Measurements from ENCODE around the gene MYBPH.
A peak's percentile ranks its signal among the peaks of the same experiment; 100 is the strongest.

MYBPH gene

GRCh38 chr1:203181586-203182386, 6.2 kb upstream of the MYBPH start:
- peaks cover 27% of the 10 kb centered on the region for H3K4me1 ChIP-seq (ENCODE audit: control insufficient read depth, low read depth, low read length)
- no peak overlapping the region for H2AK5ac ChIP-seq (ENCODE audit: low read length)
- no peaks in the 10 kb centered on the region for H3K79me1 ChIP-seq (ENCODE audit: low read length)
- H3K4me2 ChIP-seq (ENCODE audit: low read length), result no peak overlapping the region
- no peak overlapping the region for H2BK120ac ChIP-seq (ENCODE audit: low read depth, low read length)
- H3K4me3 ChIP-seq (ENCODE audit: low read length), result no peak overlapping the region
- no peak overlapping the region for H4K5ac ChIP-seq (ENCODE audit: low read length)
- no peak overlapping the region for H3K9ac ChIP-seq (ENCODE audit: low read length)
- H2BK5ac ChIP-seq (ENCODE audit: low read length), result no peak overlapping the region
- no peak overlapping the region for H3K56ac ChIP-seq (ENCODE audit: low read length)
- no CpG with 5 or more reads among the region's 10 CpGs for WGBS (ENCODE audit: extremely low coverage, insufficient coverage, low lambda C conversion rate)
- no peak for DNase-seq
- H3K23ac ChIP-seq (ENCODE audit: low read length), result no peak overlapping the region
- no peak overlapping the region for H3K4ac ChIP-seq (ENCODE audit: low read depth, low read length)
- no peaks in the 10 kb centered on the region for H3K79me2 ChIP-seq (ENCODE audit: control insufficient read depth, insufficient read depth, low read length)
- H3K18ac ChIP-seq (ENCODE audit: low read length), result peak overlapping the region; percentile 53
- no peak overlapping the region for H4K8ac ChIP-seq (ENCODE audit: low read depth, low read length)
- no peaks in the 10 kb centered on the region for H3K36me3 ChIP-seq (ENCODE audit: control insufficient read depth, insufficient read depth, low read length)
- H2BK15ac ChIP-seq (replicated peaks; ENCODE audit: low read depth), result no peak overlapping the region
- no peak overlapping the region for H3K27ac ChIP-seq (ENCODE audit: low read depth, low read length)
- H3K27me3 ChIP-seq (ENCODE audit: insufficient read depth, low read length, poor library complexity), result no peaks in the 10 kb centered on the region

GRCh38 chr1:203180611-203181330, 5.1 kb upstream of the MYBPH start:
- WGBS (ENCODE audit: extremely low coverage, insufficient coverage, low lambda C conversion rate), result no CpG with 5 or more reads among the region's 11 CpGs
- Histone ChIP-seq H2BK120ac (ENCODE audit: low read depth, low read length) (no peak overlapping the region), H3K4me3 (ENCODE audit: low read length) (no peak overlapping the region), H3K9ac (ENCODE audit: low read length) (no peak overlapping the region), H3K4me2 (ENCODE audit: low read length) (no peak overlapping the region), H3K4ac (ENCODE audit: low read depth, low read length) (no peak overlapping the region), H3K23ac (ENCODE audit: low read length) (no peak overlapping the region), H3K79me2 (ENCODE audit: control insufficient read depth, insufficient read depth, low read length) (no peaks in the 10 kb centered on the region), H3K56ac (ENCODE audit: low read length) (no peak overlapping the region), H4K5ac (ENCODE audit: low read length) (no peak overlapping the region), H3K79me1 (ENCODE audit: low read length) (no peaks in the 10 kb centered on the region), H3K18ac (ENCODE audit: low read length) (no peak overlapping the region), H3K4me1 (ENCODE audit: control insufficient read depth, low read depth, low read length) (peaks cover 21% of the 10 kb centered on the region), H2BK15ac (replicated peaks; ENCODE audit: low read depth) (no peak overlapping the region), H2AK5ac (ENCODE audit: low read length) (no peak overlapping the region), H4K8ac (ENCODE audit: low read depth, low read length) (no peak overlapping the region), H3K27me3 (ENCODE audit: insufficient read depth, low read length, poor library complexity) (no peaks in the 10 kb centered on the region), H3K27ac (ENCODE audit: low read depth, low read length) (no peak overlapping the region), H2BK5ac (ENCODE audit: low read length) (no peak overlapping the region), H3K36me3 (ENCODE audit: control insufficient read depth, insufficient read depth, low read length) (no peaks in the 10 kb centered on the region)
- DNase-seq, result no peak

- no CpG with 5 or more reads among the region's 10 CpGs for WGBS (ENCODE audit: extremely low coverage, insufficient coverage, low lambda C conversion rate)
These were observed 4.0 kb upstream of the MYBPH start for GRCh38 chr1:203179667-203180005.

GRCh38 chr1:203178821-203179666, 3.4 kb upstream of the MYBPH start:
- peak; percentile 55 for DNase-seq
- Histone ChIP-seq H3K27ac (ENCODE audit: low read depth, low read length) (peak overlapping the region; percentile 51), H3K4me2 (ENCODE audit: low read length) (no peak overlapping the region)

More at GRCh38 chr1:203179667-203180005, 4.0 kb upstream of the MYBPH start:
- no peaks in the 10 kb centered on the region for H3K79me1 ChIP-seq (ENCODE audit: low read length)
- H3K27ac ChIP-seq (ENCODE audit: low read depth, low read length), result no peak overlapping the region
- H3K9ac ChIP-seq (ENCODE audit: low read length), result no peak overlapping the region
- no peak overlapping the region for H2BK15ac ChIP-seq (replicated peaks; ENCODE audit: low read depth)
- H3K27me3 ChIP-seq (ENCODE audit: insufficient read depth, low read length, poor library complexity), result no peaks in the 10 kb centered on the region
- no peak overlapping the region for H3K4me3 ChIP-seq (ENCODE audit: low read length)
- H3K79me2 ChIP-seq (ENCODE audit: control insufficient read depth, insufficient read depth, low read length), result no peaks in the 10 kb centered on the region
- no peaks in the 10 kb centered on the region for H3K36me3 ChIP-seq (ENCODE audit: control insufficient read depth, insufficient read depth, low read length)
- H3K4me2 ChIP-seq (ENCODE audit: low read length), result no peak overlapping the region
- H3K18ac ChIP-seq (ENCODE audit: low read length), result no peak overlapping the region
- DNase-seq, result no peak
- no peak overlapping the region for H2BK120ac ChIP-seq (ENCODE audit: low read depth, low read length)
- no peak overlapping the region for H4K8ac ChIP-seq (ENCODE audit: low read depth, low read length)
- no peak overlapping the region for H4K5ac ChIP-seq (ENCODE audit: low read length)
- H3K23ac ChIP-seq (ENCODE audit: low read length), result no peak overlapping the region
- no peak overlapping the region for H3K56ac ChIP-seq (ENCODE audit: low read length)
- H3K4me1 ChIP-seq (ENCODE audit: control insufficient read depth, low read depth, low read length), result peaks cover 18% of the 10 kb centered on the region
- H2BK5ac ChIP-seq (ENCODE audit: low read length), result no peak overlapping the region
- H2AK5ac ChIP-seq (ENCODE audit: low read length), result no peak overlapping the region
- peak overlapping the region; percentile 61 for H3K4ac ChIP-seq (ENCODE audit: low read depth, low read length)

GRCh38 chr1:203178083-203178482, 2.5 kb upstream of the MYBPH start:
- Histone ChIP-seq H3K4me3 (ENCODE audit: low read length) (no peak overlapping the region), H3K56ac (ENCODE audit: low read length) (no peak overlapping the region), H3K4me1 (ENCODE audit: control insufficient read depth, low read depth, low read length) (peaks cover 18% of the 10 kb centered on the region), H2AK5ac (ENCODE audit: low read length) (no peak overlapping the region), H4K5ac (ENCODE audit: low read length) (no peak overlapping the region), H3K23ac (ENCODE audit: low read length) (no peak overlapping the region), H2BK15ac (replicated peaks; ENCODE audit: low read depth) (no peak overlapping the region), H3K79me1 (ENCODE audit: low read length) (no peaks in the 10 kb centered on the region), H3K36me3 (ENCODE audit: control insufficient read depth, insufficient read depth, low read length) (no peaks in the 10 kb centered on the region), H3K9ac (ENCODE audit: low read length) (no peak overlapping the region), H3K18ac (ENCODE audit: low read length) (no peak overlapping the region), H2BK5ac (ENCODE audit: low read length) (no peak overlapping the region), H3K27me3 (ENCODE audit: insufficient read depth, low read length, poor library complexity) (no peaks in the 10 kb centered on the region), H2BK120ac (ENCODE audit: low read depth, low read length) (no peak overlapping the region), H3K4me2 (ENCODE audit: low read length) (no peak overlapping the region), H4K8ac (ENCODE audit: low read depth, low read length) (no peak overlapping the region), H3K27ac (ENCODE audit: low read depth, low read length) (peak overlapping the region; percentile 90), H3K79me2 (ENCODE audit: control insufficient read depth, insufficient read depth, low read length) (no peaks in the 10 kb centered on the region), H3K4ac (ENCODE audit: low read depth, low read length) (no peak overlapping the region)
- DNase-seq, result peak; percentile 95
- WGBS (ENCODE audit: extremely low coverage, insufficient coverage, low lambda C conversion rate), result no CpG with 5 or more reads among the region's 5 CpGs

More at GRCh38 chr1:203178821-203179666, 3.4 kb upstream of the MYBPH start:
- Histone ChIP-seq H2BK120ac (ENCODE audit: low read depth, low read length) (no peak overlapping the region), H3K4ac (ENCODE audit: low read depth, low read length) (peak overlapping the region; percentile 61), H3K23ac (ENCODE audit: low read length) (no peak overlapping the region), H3K4me3 (ENCODE audit: low read length) (no peak overlapping the region), H2AK5ac (ENCODE audit: low read length) (peak overlapping the region; percentile 7), H2BK5ac (ENCODE audit: low read length) (peak overlapping the region; percentile 12), H3K56ac (ENCODE audit: low read length) (peak overlapping the region; percentile 29), H3K9ac (ENCODE audit: low read length) (no peak overlapping the region), H3K18ac (ENCODE audit: low read length) (peak overlapping the region; percentile 31), H3K79me1 (ENCODE audit: low read length) (no peaks in the 10 kb centered on the region), H2BK15ac (replicated peaks; ENCODE audit: low read depth) (no peak overlapping the region), H3K79me2 (ENCODE audit: control insufficient read depth, insufficient read depth, low read length) (no peaks in the 10 kb centered on the region), H3K27me3 (ENCODE audit: insufficient read depth, low read length, poor library complexity) (no peaks in the 10 kb centered on the region), H4K8ac (ENCODE audit: low read depth, low read length) (no peak overlapping the region), H3K36me3 (ENCODE audit: control insufficient read depth, insufficient read depth, low read length) (no peaks in the 10 kb centered on the region), H3K4me1 (ENCODE audit: control insufficient read depth, low read depth, low read length) (peaks cover 18% of the 10 kb centered on the region), H4K5ac (ENCODE audit: low read length) (no peak overlapping the region)
- WGBS (ENCODE audit: extremely low coverage, insufficient coverage, low lambda C conversion rate), result no CpG with 5 or more reads among the region's 14 CpGs
